HG02885 (cell line): ENCODE data around the gene TMBIM6.
"Not testable (repeated sequence)": the region's sequence is repeated elsewhere in the genome, so short reads cannot be mapped to it uniquely, and the experiment has no call there.

ENCODE experiments used
- ATAC-seq: cut with Tn5 transposase; IDR thresholded peaks from one replicate; pipeline ENCODE4 v1.9.1; 2021; ENCODE audit warnings: mild to moderate bottlenecking; ENCODE audit not compliant: unreplicated experiment, poor library complexity

Gene TMBIM6

GRCh38 chr12:49721355-49721754, 20.0 kb upstream of the TMBIM6 start:
- ATAC-seq: not testable (repeated sequence)

GRCh38 chr12:49728446-49728845, 12.9 kb upstream of the TMBIM6 start:
- ATAC-seq: no peak

GRCh38 chr12:49730050-49730449, 11.3 kb upstream of the TMBIM6 start:
- ATAC-seq: no peak

- ATAC-seq: no peak
Observed at GRCh38 chr12:49730568-49731101, 10.7 kb upstream of the TMBIM6 start.

- ATAC-seq: no peak
Observed at GRCh38 chr12:49733219-49734017, 7.9 kb upstream of the TMBIM6 start.

- not testable (repeated sequence) for ATAC-seq
Observed at GRCh38 chr12:49734900-49735299, 6.5 kb upstream of the TMBIM6 start.

GRCh38 chr12:49738721-49739120, 2.6 kb upstream of the TMBIM6 start:
- ATAC-seq: not testable (repeated sequence)

- not testable (repeated sequence) for ATAC-seq
Observed at GRCh38 chr12:49740277-49740676, 1.1 kb upstream of the TMBIM6 start.

GRCh38 chr12:49741882-49742620, 694 bp downstream of the TMBIM6 start:
- peak; percentile 62 for ATAC-seq

GRCh38 chr12:49744363-49744885, 3.1 kb downstream of the TMBIM6 start:
- ATAC-seq: no peak

- ATAC-seq: no peak
Observed at GRCh38 chr12:49748306-49748705, 6.9 kb downstream of the TMBIM6 start.

GRCh38 chr12:49748800-49749199, 7.4 kb downstream of the TMBIM6 start:
- ATAC-seq: no peak

- peak; percentile 45 for ATAC-seq
Observed at GRCh38 chr12:49750027-49750995, 9.0 kb downstream of the TMBIM6 start.

GRCh38 chr12:49750996-49751393, 9.6 kb downstream of the TMBIM6 start:
- ATAC-seq: no peak

- no peak for ATAC-seq
Observed at GRCh38 chr12:49761677-49762467, 20.5 kb downstream of the TMBIM6 start.

GRCh38 chr12:49762468-49762847, 21.1 kb downstream of the TMBIM6 start:
- ATAC-seq: no peak

- no peak for ATAC-seq
Observed at GRCh38 chr12:49763006-49763591, 21.7 kb downstream of the TMBIM6 start.

- ATAC-seq: no peak
Observed at GRCh38 chr12:49764126-49764525, 22.8 kb downstream of the TMBIM6 start.

- ATAC-seq: no peak
Observed at GRCh38 chr12:49766115-49766455, 24.7 kb downstream of the TMBIM6 start.
